ENCODE results near the gene DHFR2. TPM values are rescaled to one million over a fixed set of nuclear protein-coding genes. Genes with fewer than 3 reads are reported as not detected.
A peak's percentile ranks its signal among the peaks of the same experiment; 100 is the strongest.

Gene DHFR2
- total and polyA plus RNA-seq, 9 of the 15 experiments (the other 6 are each of a cell fraction or from before 2014, with no cell fraction given): 0.64 to 1.7 (median 1.4) TPM

DNA sequence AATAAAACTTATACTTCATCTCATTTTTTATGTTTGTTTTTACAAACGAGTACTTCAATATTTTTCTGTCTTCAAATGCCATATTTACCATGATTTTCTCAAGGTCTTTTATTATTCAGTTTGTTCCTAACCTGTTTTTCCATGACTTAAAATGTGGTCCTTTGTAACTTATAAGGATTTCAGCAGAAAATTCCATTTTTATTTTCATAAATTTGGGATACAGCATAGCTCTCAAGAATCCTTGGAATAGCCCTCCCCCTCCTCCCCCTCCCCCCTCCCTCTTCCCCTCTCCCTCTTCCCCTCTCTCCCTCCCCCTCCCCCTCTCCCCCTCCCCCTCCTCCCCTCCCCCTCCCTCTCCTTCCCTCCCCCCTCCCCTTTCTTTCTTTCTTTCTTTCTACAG is 19.4 kb downstream of the DHFR2 start:
- no peaks in the 10 kb centered on the region for H3K4me1 ChIP-seq (replicated peaks in 1 of 2; ENCODE audit: control insufficient read depth in 2 of 2, insufficient read depth in 2 of 2, low read length in 2 of 2)
- no peaks in the 10 kb centered on the region for H3K79me2 ChIP-seq (ENCODE audit: control insufficient read depth, insufficient read depth, low read length)
- no TSS peak for BruUV-seq (replicated peaks)
- H4K20me1 ChIP-seq (replicated peaks; ENCODE audit: control insufficient read depth, insufficient read depth, low read length): no peaks in the 10 kb centered on the region
- H3K27me3 ChIP-seq (ENCODE audit: control insufficient read depth in 2 of 2, insufficient read depth in 2 of 2, low read length in 2 of 2): no peaks in the 10 kb centered on the region
- no peak for ATAC-seq
- no peak overlapping the region for H3K27ac ChIP-seq (ENCODE audit: extremely low read depth, low read depth, low read length)
- 67% methylated on average over 1 of the region's 1 CpG for WGBS (ENCODE audit: insufficient coverage, low coverage, missing lambda C conversion rate)
- H3K4me2 ChIP-seq (ENCODE audit: insufficient read depth, low read length): no peak overlapping the region
- no peak for DNase-seq (ENCODE audit: extremely low read depth in 1 of 4, low spot score in 3 of 4)
- no peaks in the 10 kb centered on the region for H3K9me3 ChIP-seq (replicated peaks; ENCODE audit: control insufficient read depth, insufficient read depth, low read depth, low read length)
- peaks cover 13% of the 10 kb centered on the region; the same call in 1 of the 3 replicates for H3K36me3 ChIP-seq (ENCODE audit: control insufficient read depth, insufficient read depth, low read length)
- H3K9me1 ChIP-seq (ENCODE audit: control insufficient read depth, insufficient read depth, low read length): no peaks in the 10 kb centered on the region
- H2AFZ ChIP-seq (ENCODE audit: low read depth, low read length): no peak overlapping the region
- no peak for FAIRE-seq
- ChIA-PET CTCF (ENCODE audit: low intra/inter-chr PET ratio) (no interaction called here), POLR2A (no interaction called here)
- TF ChIP-seq HNRNPK (IDR thresholded peaks at IDR 0.05; ENCODE audit: low read depth, low read length, poor library complexity, severe bottlenecking): peak; percentile 88
- TF ChIP-seq ZNF707 (CRISPR knock-in tag; conservative IDR thresholded peaks at IDR 0.05): no peak
- intact Hi-C loops (cut with micrococcal nuclease): no loop called here
- H3K9ac ChIP-seq (ENCODE audit: insufficient read depth in 1 of 2, low read depth in 2 of 2, low read length in 2 of 2): no peak overlapping the region
- H3K4me3 ChIP-seq: no peak overlapping the region
- in situ Hi-C loops (cut with MboI): no loop called here

DNA sequence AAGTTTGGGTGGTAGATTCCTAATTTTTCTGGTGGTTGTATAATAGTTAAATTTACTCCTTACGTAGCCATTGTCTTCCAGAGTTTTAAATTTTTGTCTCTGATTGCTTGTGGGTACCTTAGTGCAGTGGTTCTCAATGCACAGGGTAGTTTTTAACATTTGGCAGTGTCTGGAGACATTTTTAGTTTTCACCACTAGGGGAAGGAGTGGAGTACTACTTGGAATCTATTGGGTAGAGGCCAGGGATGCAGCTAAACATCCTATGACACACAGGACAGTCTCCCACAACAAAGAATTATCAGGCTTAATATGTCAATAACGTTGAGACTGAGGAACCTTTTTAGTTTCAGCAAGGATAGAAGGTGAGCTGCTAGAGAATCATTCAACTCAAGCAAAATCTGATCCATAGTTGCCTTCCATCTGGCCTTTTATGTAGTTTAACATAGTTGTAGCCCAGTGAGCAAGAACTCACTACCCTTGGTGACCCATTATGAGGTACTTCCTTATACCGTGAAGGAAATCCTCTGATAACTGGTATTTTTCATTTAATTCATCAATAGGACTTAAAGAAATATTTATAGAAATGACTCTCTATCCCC is 25.7 kb downstream of the DHFR2 start:
- peak; percentile 79 for ATAC-seq
- Histone ChIP-seq H3K9me1 (ENCODE audit: control insufficient read depth, insufficient read depth, low read length) (no peaks in the 10 kb centered on the region), H3K9ac (ENCODE audit: insufficient read depth in 1 of 2, low read depth in 2 of 2, low read length in 2 of 2) (no peak overlapping the region), H3K4me1 (replicated peaks in 1 of 2; ENCODE audit: control insufficient read depth in 2 of 2, insufficient read depth in 2 of 2, low read length in 2 of 2) (no peaks in the 10 kb centered on the region), H2AFZ (ENCODE audit: low read depth, low read length) (no peak overlapping the region), H4K20me1 (replicated peaks; ENCODE audit: control insufficient read depth, insufficient read depth, low read length) (no peaks in the 10 kb centered on the region), H3K27ac (ENCODE audit: extremely low read depth, low read depth, low read length) (no peak overlapping the region), H3K9me3 (replicated peaks; ENCODE audit: control insufficient read depth, insufficient read depth, low read depth, low read length) (no peaks in the 10 kb centered on the region), H3K79me2 (ENCODE audit: control insufficient read depth, insufficient read depth, low read length) (no peaks in the 10 kb centered on the region), H3K4me3 (no peak overlapping the region), H3K27me3 (ENCODE audit: control insufficient read depth in 2 of 2, insufficient read depth in 2 of 2, low read length in 2 of 2) (no peaks in the 10 kb centered on the region), H3K36me3 (ENCODE audit: control insufficient read depth, insufficient read depth, low read length) (peaks cover 30% of the 10 kb centered on the region; the same call in 1 of the 3 replicates), H3K4me2 (ENCODE audit: insufficient read depth, low read length) (no peak overlapping the region)
- no peak for FAIRE-seq
- peak; percentile 6 to 29 (median 22) for DNase-seq (ENCODE audit: extremely low read depth in 1 of 4, low spot score in 3 of 4)
- CTCF ChIA-PET (ENCODE audit: low intra/inter-chr PET ratio): no interaction called here
- 77% methylated on average over 3 of the region's 3 CpGs for WGBS (ENCODE audit: insufficient coverage, low coverage, missing lambda C conversion rate)
- no TSS peak for BruUV-seq (replicated peaks)
- in situ Hi-C loops (cut with MboI): no loop called here
- POLR2A ChIA-PET: interaction anchor here (1.1 kb wide), 2 partner anchors 10 to 26 kb away, joined by 4 read pairs; partner anchors contain the start of genes DHFR2 and NSUN3
- TF ChIP-seq ZFX (CRISPR knock-in tag; IDR thresholded peaks at IDR 0.05): no peak
- TF ChIP-seq, protein P1, sequence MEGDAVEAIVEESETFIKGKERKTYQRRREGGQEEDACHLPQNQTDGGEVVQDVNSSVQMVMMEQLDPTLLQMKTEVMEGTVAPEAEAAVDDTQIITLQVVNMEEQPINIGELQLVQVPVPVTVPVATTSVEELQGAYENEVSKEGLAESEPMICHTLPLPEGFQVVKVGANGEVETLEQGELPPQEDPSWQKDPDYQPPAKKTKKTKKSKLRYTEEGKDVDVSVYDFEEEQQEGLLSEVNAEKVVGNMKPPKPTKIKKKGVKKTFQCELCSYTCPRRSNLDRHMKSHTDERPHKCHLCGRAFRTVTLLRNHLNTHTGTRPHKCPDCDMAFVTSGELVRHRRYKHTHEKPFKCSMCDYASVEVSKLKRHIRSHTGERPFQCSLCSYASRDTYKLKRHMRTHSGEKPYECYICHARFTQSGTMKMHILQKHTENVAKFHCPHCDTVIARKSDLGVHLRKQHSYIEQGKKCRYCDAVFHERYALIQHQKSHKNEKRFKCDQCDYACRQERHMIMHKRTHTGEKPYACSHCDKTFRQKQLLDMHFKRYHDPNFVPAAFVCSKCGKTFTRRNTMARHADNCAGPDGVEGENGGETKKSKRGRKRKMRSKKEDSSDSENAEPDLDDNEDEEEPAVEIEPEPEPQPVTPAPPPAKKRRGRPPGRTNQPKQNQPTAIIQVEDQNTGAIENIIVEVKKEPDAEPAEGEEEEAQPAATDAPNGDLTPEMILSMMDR (IDR thresholded peaks at IDR 0.05 in 2 of 3, conservative IDR thresholded peaks at IDR 0.05 in 1 of 3; ENCODE audit: insufficient read depth in 2 of 3, low read depth in 1 of 3, low read length in 3 of 3): peak; percentile 2 to 37 (median 22); a peak in 2 of 6 replicates
- intact Hi-C loops (cut with micrococcal nuclease): no loop called here

Data from K562 (cell line).